Activated T-cell treated with anti-CD3 and anti-CD28 coated beads, Interleukin-2, amount 50 U/mL, for 1 hour (primary cell): ENCODE data around the gene ARHGAP40.

Source experiments
- DNase-seq: peaks from one replicate; pipeline ENCODE4 v3.0.0-alpha.2; 2020

The ARHGAP40 gene

DNA sequence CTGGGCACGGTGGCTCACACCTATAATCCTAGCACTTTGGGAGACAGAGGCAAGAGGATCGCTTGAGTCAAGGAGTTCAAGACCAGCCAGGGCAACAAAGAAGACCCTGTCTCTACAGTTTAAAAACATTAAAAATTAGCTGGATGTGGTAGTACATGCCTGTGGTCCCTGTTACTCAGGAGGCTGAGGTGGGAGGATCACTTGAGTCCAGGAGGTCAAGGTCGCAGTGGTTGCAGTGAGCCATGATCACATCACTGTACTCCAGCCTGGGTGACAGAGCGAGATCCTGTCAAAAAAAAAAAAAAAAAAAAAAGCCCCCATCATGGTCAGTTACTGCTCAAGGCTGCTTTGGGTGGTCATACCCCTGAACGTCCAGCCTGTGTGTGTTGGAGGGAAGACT is 55.8 kb downstream of the ARHGAP40 start:
- no peak for DNase-seq

DNA sequence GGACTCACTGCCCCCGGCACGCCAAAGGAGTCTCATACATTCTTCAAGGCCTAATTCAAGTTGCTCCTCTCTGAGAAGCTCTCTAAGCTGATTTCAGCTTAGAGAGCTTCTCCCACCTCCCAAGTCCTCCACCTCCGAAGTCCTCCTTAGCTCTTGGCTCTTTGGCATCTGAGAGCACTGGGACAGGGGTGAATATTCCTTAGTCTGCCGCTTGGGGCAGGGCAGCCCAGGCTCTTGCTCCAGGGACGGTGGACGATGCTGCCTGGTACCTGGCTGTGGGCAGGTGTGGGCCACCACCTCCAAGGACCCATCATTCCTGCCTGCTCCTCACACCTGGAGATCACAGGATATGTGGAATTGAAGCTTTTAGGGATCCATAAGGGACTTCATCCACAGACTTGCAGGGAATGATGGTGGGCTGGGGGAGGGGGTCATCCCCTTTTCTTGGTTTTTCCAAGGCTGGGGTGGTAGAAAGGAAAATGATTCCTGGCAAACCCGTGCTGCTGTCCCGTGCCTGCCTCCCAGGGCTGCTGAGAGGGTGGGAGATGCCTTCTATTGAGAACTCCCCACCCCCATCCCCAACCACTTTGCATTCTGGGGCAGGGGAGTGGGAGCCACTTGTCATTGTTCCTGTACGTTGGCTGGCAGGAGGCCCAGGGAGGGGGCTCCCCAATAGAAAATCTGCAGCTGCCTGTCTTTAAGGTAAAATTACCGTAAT is 57.4 kb downstream of the ARHGAP40 start:
- DNase-seq: peak; percentile 43

DNA sequence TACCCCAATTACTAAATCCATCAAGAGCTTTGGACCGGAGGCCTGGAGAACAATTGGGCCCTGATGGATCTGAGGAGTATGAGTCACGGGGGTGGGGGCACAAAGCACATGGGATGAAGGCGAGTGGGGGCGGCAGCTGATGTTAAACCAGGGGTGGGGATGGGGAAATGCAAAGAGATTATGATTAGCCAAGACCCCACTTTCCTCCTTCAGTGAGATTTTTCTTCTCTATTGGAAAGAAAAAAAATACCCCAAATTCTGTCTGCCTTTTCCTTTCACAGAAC is 57.9 kb downstream of the ARHGAP40 start:
- DNase-seq: no peak

DNA sequence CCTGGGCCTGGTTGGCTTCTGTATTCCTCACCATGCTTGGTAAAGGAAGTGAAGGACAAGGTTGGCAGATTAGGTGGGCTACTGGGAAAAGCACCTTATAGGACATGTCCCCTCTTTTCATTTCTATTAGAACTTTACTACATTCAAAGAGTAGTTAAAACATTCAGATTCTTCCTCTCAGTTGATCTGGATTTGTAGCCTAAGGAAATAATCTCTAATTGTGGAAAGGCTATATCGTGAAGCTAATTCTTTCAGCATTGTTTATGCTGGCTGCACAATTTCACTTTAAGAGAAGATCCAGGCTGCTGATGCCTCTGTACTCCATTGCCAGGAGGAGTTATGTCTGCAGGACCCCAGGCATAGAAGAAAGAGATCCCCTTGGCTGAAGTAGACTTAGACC is 58.8 kb downstream of the ARHGAP40 start:
- DNase-seq: no peak

GRCh38 chr20:38663660-38664059 is 62.1 kb downstream of the ARHGAP40 start:
- DNase-seq: no peak

DNA sequence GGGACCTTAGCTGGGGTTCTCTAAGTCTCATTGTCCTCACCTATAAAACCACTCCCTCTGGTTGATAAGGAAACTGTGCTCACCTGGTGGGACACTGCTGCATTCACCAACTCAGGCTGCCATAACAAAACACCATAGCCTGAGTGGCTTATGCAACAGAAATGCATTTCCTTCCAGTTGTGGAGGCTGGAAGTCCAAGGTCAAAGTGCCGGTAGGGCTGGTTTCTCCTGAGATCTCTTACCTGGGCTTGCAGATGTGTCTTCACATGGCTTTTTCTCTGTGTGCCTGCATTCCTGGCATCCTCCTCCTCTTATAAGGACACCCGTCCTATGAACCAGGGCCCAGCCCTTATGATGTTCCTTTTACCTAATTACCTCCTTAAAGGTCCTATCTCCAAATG is 62.7 kb downstream of the ARHGAP40 start:
- DNase-seq: no peak

- DNase-seq: no peak
Measured at GRCh38 chr20:38665094-38665493, 63.5 kb downstream of the ARHGAP40 start.

- DNase-seq: no peak
Measured at GRCh38 chr20:38665506-38666285, 64.1 kb downstream of the ARHGAP40 start.

DNA sequence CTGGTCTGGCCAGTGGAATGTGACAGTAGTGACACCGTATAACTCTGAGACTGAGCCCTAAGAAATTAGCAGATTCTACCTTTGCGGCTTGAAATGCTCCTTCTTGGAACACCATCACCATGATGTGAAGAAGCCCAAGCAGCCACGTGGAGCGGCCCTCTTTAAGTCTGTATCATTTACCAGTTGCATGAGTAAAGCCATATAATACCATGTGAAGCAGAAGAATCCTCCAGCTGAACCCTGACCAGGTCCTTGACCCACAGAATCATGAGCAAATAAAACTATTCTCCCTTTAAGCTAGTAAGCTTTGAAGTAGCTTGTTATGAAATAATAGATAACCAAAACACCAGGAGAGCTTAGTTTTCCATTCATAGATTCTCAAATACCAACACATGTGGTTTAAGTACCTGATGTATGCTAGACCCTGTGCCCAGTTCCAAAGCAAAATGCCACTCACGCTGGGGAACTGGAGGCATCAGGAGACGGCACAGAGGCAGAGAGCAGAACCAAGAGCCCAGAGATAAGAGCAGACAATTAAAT is 65.9 kb downstream of the ARHGAP40 start:
- DNase-seq: no peak

DNA sequence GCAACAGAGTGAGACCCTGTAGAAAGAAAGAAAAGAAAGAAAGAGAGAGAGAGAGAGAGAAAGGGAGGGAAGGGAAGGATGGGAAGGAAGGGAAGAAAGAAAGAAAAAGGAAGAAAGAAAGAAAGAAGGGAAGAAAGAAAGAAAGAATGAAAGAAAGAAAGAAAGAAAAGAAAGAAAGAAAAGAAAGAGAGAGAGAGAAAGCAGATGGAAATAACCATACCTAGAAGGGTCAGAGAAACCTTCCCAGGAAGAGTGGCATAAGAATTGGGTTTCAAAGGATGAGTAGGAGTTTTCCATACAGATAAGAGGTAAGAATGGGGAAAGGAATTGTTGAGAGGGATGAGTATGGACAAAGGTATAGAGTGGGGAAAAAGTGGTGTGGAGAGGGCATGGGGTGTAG is 68.1 kb downstream of the ARHGAP40 start:
- DNase-seq: no peak

- no peak for DNase-seq
Measured at GRCh38 chr20:38670786-38671185, 69.2 kb downstream of the ARHGAP40 start.

GRCh38 chr20:38671186-38671585 is 69.6 kb downstream of the ARHGAP40 start:
- no peak for DNase-seq

- DNase-seq: no peak
Measured at GRCh38 chr20:38671701-38672292, 70.2 kb downstream of the ARHGAP40 start.

DNA sequence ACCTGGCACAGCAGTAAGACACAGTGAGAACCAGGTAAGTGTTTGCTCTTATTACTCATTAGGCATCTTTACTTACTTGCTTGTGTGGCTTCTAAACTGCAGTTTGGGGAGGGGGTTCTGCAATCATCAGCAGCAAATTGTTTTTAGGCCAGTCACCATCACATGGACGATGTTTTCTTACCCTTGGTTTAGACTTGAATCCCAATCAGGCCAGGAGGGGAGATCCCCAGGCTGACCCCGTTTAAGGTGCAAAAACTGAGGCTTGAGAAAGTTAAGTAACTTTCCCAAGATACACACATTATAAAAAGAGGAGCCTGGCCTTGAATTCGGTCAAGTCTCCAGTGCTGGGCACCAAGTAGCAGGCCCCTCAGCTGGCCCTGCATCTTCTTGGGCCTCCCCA is 70.9 kb downstream of the ARHGAP40 start:
- DNase-seq: no peak

DNA sequence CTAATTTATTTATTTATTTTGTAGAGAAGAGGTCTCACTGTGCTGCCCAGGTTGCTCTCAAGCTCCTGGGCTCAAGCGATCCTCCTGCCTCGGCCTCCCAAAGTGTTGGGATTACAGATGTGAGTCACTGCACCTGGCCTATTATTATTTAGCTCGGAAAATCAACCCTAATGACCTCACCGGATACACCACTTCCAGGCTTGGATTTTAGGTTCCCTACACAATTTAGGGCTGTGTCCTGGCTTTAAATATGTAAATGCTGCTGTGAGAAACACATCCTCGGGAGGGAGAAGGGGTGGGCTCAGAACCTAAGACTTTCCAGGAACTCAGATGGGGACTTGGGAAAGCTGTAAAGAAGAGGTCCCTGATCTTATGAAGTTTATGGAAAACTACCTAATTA is 71.7 kb downstream of the ARHGAP40 start:
- no peak for DNase-seq

DNA sequence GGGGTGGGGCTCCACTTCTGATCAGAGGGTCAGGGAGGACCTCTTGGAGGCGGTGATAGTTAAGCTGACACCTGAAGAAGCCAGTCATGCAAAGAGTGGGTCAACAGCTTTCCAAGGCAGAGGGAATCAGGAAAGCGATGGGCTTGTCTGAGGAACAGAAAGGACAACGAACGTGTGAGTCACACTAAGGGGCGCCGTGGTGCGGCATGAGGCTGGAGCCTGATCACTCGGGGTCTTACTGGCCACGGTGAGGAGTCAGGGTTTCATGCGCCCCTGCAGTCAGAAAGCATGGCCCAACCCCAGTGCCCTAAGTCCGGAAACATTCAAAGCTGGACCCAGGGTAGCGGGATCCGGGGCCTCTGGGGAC is 72.1 kb downstream of the ARHGAP40 start:
- DNase-seq: no peak

DNA sequence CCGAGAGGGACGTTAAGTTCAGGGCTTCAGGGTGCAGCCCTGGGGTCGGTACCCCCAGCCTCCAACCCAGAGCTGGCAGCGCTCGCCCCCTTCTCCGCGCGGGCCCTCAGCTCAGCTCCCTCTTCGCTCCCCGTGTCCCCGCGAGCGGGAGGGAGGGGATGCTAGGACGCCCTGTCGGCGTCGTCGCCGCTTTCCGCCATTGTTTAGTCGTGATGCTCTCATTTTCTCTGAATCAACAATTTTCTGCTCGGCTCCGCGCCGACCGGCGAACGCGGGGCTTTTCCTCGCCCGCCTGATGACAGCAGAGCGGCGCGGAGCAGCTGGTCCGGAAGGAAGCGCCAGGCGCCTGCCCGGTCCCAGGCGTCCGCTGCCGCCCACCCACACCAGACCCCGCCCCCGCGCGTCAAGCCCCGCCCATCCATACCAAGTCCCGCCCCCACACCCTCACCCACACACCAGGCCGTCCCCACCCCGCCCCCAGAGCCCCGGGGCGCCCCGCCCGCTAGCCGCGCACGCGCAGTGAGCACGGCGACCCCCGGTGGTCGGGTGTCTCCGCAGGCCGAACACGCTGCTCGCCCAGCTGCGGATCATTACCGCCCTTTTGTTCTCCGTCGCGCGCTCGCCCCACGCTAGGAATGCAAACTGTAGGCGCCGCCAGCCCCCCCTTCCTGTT is 72.6 kb downstream of the ARHGAP40 start:
- peak; percentile 66 for DNase-seq

DNA sequence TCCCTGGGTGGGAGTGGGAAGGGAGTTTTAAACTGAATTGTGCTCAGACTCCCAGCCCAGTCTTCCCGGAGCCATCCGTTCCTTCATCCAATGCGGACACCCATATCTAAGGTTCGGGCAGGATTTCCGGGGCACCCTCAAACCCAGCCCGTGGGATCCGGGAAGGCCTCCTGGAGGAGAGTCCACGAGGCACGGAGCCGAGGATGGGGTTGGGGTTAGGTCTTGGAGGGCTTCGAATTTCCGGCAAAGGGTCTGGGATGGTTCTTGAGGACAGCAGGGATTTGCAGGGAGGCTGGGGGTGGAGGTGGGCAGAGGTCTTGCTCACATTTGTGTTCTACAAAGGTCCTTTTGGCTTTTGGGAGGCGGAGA is 73.1 kb downstream of the ARHGAP40 start:
- no peak for DNase-seq

- no peak for DNase-seq
Measured at GRCh38 chr20:38676576-38676975, 75.0 kb downstream of the ARHGAP40 start.

GRCh38 chr20:38680500-38681306 is 79.1 kb downstream of the ARHGAP40 start:
- DNase-seq: no peak

- no peak for DNase-seq
Measured at GRCh38 chr20:38685271-38685670, 83.7 kb downstream of the ARHGAP40 start.

DNA sequence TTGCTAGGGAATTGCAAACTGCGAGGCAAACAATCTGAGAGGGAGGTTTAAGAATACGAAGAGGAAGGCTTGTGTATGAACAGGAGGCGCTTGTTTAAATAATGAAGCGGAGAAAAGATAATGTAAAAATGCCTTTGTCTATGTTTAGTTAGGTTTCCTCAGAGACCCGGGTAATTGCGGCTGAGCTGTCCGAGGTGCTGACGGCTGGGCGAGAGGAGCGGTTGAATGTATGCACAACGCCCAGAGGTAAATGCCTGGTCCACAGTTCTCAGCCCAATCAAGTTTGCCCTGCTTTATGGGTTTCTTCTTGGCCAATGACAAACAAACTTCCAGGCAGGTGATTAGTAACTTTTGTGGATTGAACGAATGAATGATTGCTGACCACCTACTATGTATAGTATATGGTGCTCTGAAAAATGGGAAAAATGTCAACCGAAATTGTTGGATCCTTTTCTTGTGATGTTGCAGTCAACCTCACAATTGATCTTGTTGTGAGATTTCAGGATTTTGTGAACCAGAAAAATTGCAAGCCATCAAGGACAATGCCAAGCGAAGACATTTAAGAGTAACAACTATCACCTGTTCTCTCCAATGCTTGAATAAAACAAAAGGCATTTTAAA is 84.4 kb downstream of the ARHGAP40 start:
- peak; percentile 45 for DNase-seq
